Right lung (tissue), 5 donors: ENCODE measurements around the gene PSMD8. TPM values are rescaled to one million over a fixed set of nuclear protein-coding genes. Genes with fewer than 3 reads are reported as not detected.
"Not testable (repeated sequence)": the region's sequence is repeated elsewhere in the genome, so short reads cannot be mapped to it uniquely, and the experiment has no call there.

Experiments
- DNase-seq, 2 donors: peaks; one replicate each; pipeline ENCODE4 v3.0.0-alpha.2; 2013
- polyA plus RNA-seq, 5 donors: library from polyadenylated mRNA; unstranded; fragments of 120-200 nt; gene quantifications; one replicate each; pipeline versions ENCODE4 v1.2.1 to v1.2.3, GENCODE V29; 2013; ENCODE audit warnings: inconsistent platforms in 1 of 5, low replicate concordance in 1 of 5; ENCODE audit not compliant: insufficient read length in 5 of 5, insufficient read depth in 1 of 5

Gene PSMD8
- polyA plus RNA-seq, 5 donors: 116 to 163 (median 134) TPM

GRCh38 chr19:38409631-38410133 lies 35.3 kb downstream of the PSMD8 start:
- DNase-seq: no peak

GRCh38 chr19:38410407-38410806 lies 36.0 kb downstream of the PSMD8 start:
- DNase-seq: not testable (repeated sequence)

- no peak for DNase-seq
Measured at GRCh38 chr19:38411041-38411712, 36.8 kb downstream of the PSMD8 start.

GRCh38 chr19:38411898-38412297 lies 37.5 kb downstream of the PSMD8 start:
- DNase-seq: not testable (repeated sequence)

- no peak for DNase-seq
Measured at GRCh38 chr19:38412491-38412890, 38.1 kb downstream of the PSMD8 start.

- no peak for DNase-seq
Measured at GRCh38 chr19:38412961-38413360, 38.6 kb downstream of the PSMD8 start.

GRCh38 chr19:38413416-38413815 lies 39.0 kb downstream of the PSMD8 start:
- no peak for DNase-seq

- DNase-seq: no peak
Measured at GRCh38 chr19:38417146-38417543, 42.8 kb downstream of the PSMD8 start.

- DNase-seq: no peak
Measured at GRCh38 chr19:38417544-38418506, 43.5 kb downstream of the PSMD8 start.

- no peak for DNase-seq
Measured at GRCh38 chr19:38420935-38421334, 46.6 kb downstream of the PSMD8 start.

- no peak for DNase-seq
Measured at GRCh38 chr19:38421856-38422255, 47.5 kb downstream of the PSMD8 start.

GRCh38 chr19:38422438-38422837 lies 48.1 kb downstream of the PSMD8 start:
- DNase-seq: no peak

GRCh38 chr19:38424272-38424671 lies 49.9 kb downstream of the PSMD8 start:
- no peak for DNase-seq

GRCh38 chr19:38425222-38425809 lies 50.9 kb downstream of the PSMD8 start:
- DNase-seq: no peak

GRCh38 chr19:38425810-38426466 lies 51.6 kb downstream of the PSMD8 start, which contains the start of gene RASGRP4:
Gene RASGRP4, minus strand, starts transcription at chr19:38426219. Its CDS starts 128 bp downstream, at chr19:38426091.
- no peak for DNase-seq

- DNase-seq: not testable (repeated sequence)
Measured at GRCh38 chr19:38427035-38427677, 52.8 kb downstream of the PSMD8 start.

GRCh38 chr19:38429055-38429810 lies 54.9 kb downstream of the PSMD8 start:
- DNase-seq: no peak

GRCh38 chr19:38429811-38430156 lies 55.4 kb downstream of the PSMD8 start:
- no peak for DNase-seq

- DNase-seq: no peak
Measured at GRCh38 chr19:38430931-38431330, 56.6 kb downstream of the PSMD8 start.

- DNase-seq: no peak
Measured at GRCh38 chr19:38433268-38433733, 58.9 kb downstream of the PSMD8 start, which contains the start of gene RYR1. Gene RYR1, plus strand, starts transcription at chr19:38433691. Its CDS starts 139 bp downstream, at chr19:38433830.
